ENCODE measurements around the gene FCN1.

DNA sequence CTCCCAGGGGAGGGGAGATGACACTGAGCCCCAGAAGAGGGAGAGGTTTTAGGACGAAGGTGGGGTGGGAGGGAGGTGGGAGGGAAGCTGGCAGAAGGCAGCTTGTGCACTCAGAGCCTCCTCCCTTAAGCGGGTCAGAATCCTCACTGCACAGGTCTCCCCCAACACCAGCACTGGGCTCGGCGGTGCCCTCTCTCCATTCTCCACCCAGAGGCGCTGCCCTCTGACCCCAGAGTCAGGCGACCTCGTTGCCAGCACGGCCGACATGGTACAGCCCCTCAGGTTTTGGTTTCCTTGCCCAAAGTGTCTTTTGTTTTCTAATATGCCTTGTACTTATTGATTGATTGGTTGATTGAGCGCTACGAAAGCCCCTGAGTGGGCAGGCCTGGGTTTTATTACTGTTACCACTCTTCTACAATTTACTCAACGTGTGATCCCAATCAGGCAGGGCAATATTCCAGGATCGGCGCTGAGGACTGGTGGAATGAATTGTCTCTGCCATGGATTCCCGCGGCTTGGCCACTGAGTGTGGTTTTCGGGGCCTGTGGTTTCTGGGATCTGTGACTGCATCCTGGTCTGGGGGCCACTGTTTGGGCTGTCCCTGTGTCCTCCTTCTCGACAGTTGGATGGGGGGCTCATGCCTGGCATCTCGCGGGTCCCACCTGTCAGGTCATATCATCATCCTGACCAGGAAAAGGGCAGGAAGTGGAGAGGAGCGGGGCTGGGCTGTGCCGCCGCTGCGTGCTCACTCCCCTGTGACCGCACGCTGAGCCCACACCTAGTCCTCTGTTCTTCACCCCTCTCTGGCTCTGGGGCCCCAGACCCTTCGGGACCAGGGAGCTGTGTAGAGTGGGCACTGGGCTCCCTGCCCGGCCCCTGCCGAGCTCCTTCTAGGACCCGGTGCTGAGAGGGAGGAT is 46.7 kb downstream of the FCN1 start:
- TF ChIP-seq, protein P1, sequence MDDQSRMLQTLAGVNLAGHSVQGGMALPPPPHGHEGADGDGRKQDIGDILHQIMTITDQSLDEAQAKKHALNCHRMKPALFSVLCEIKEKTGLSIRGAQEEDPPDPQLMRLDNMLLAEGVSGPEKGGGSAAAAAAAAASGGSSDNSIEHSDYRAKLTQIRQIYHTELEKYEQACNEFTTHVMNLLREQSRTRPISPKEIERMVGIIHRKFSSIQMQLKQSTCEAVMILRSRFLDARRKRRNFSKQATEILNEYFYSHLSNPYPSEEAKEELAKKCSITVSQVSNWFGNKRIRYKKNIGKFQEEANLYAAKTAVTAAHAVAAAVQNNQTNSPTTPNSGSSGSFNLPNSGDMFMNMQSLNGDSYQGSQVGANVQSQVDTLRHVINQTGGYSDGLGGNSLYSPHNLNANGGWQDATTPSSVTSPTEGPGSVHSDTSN (IDR thresholded peaks at IDR 0.05), result no peak
- no peak for TF ChIP-seq TEAD4 (IDR thresholded peaks at IDR 0.05; ENCODE audit: borderline replicate concordance, insufficient read depth)
- no peak for TF ChIP-seq YY1 (IDR thresholded peaks at IDR 0.05; ENCODE audit: low read depth)
- no peak for TF ChIP-seq RCOR1 (IDR thresholded peaks at IDR 0.05; ENCODE audit: low read length)
- TF ChIP-seq, protein P2, sequence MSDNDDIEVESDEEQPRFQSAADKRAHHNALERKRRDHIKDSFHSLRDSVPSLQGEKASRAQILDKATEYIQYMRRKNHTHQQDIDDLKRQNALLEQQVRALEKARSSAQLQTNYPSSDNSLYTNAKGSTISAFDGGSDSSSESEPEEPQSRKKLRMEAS (IDR thresholded peaks at IDR 0.05; ENCODE audit: low read depth), result no peak
- TF ChIP-seq SMC3 (IDR thresholded peaks at IDR 0.05; ENCODE audit: low read depth, low read length), result no peak
- TF ChIP-seq TAF1 (IDR thresholded peaks at IDR 0.05; ENCODE audit: borderline replicate concordance, low read depth, low read length), result no peak
- TF ChIP-seq CHD2 (IDR thresholded peaks at IDR 0.05; ENCODE audit: low read length, partially characterized antibody), result no peak
- no peak for TF ChIP-seq POLR2AphosphoS5 (IDR thresholded peaks at IDR 0.05; ENCODE audit: low read depth, low read length)
- TF ChIP-seq, protein P3, sequence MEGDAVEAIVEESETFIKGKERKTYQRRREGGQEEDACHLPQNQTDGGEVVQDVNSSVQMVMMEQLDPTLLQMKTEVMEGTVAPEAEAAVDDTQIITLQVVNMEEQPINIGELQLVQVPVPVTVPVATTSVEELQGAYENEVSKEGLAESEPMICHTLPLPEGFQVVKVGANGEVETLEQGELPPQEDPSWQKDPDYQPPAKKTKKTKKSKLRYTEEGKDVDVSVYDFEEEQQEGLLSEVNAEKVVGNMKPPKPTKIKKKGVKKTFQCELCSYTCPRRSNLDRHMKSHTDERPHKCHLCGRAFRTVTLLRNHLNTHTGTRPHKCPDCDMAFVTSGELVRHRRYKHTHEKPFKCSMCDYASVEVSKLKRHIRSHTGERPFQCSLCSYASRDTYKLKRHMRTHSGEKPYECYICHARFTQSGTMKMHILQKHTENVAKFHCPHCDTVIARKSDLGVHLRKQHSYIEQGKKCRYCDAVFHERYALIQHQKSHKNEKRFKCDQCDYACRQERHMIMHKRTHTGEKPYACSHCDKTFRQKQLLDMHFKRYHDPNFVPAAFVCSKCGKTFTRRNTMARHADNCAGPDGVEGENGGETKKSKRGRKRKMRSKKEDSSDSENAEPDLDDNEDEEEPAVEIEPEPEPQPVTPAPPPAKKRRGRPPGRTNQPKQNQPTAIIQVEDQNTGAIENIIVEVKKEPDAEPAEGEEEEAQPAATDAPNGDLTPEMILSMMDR (IDR thresholded peaks at IDR 0.05), result no peak
- no peak for TF ChIP-seq EZH2phosphoT487 (IDR thresholded peaks at IDR 0.05; ENCODE audit: borderline replicate concordance, low read depth)

Data from SK-N-SH (cell line).